Parathyroid adenoma (tissue), 2 donors: Measurements from ENCODE around the gene TXNRD2.
"Not testable (repeated sequence)": the region's sequence is repeated elsewhere in the genome, so short reads cannot be mapped to it uniquely, and the experiment has no call there.

Experiments used
- H2AFZ ChIP-seq: fragments of 300-600 bp; sonication (generic); one replicate; pipeline ENCODE4 v1.7.0; 2017; ENCODE audit warnings: antibody characterized with exemption, mild to moderate bottlenecking
- H3K27ac ChIP-seq: fragments of 300-600 bp; sonication (generic); one replicate; pipeline ENCODE4 v1.7.0; 2017
- H3K27me3 ChIP-seq: fragments of 300-600 bp; sonication (generic); one replicate; pipeline ENCODE4 v1.7.0; 2017; ENCODE audit warnings: low read length; ENCODE audit not compliant: control insufficient read depth, insufficient read depth
- H3K36me3 ChIP-seq: fragments of 300-600 bp; sonication (generic); one replicate; pipeline ENCODE4 v1.7.0; 2017; ENCODE audit warnings: low read length; ENCODE audit not compliant: control insufficient read depth, insufficient read depth
- H3K4me1 ChIP-seq: fragments of 300-600 bp; sonication (generic); one replicate; pipeline ENCODE4 v1.7.0; 2017; ENCODE audit warnings: control low read depth
- H3K4me2 ChIP-seq: fragments of 300-600 bp; sonication (generic); one replicate; pipeline ENCODE4 v1.7.0; 2017; ENCODE audit warnings: low read length
- H3K4me3 ChIP-seq: fragments of 300-600 bp; sonication (generic); one replicate; pipeline ENCODE4 v1.7.0; 2017; ENCODE audit warnings: low read depth, low read length
- H3K79me2 ChIP-seq: fragments of 300-600 bp; sonication (generic); one replicate; pipeline ENCODE4 v1.7.0; 2017; ENCODE audit warnings: control low read depth
- H3K9ac ChIP-seq: fragments of 300-600 bp; sonication (generic); one replicate; pipeline ENCODE4 v1.7.0; 2017; ENCODE audit warnings: mild to moderate bottlenecking
- H3K9me3 ChIP-seq: fragments of 300-600 bp; sonication (generic); one replicate; pipeline ENCODE4 v1.7.0; 2017; ENCODE audit warnings: low read length; ENCODE audit not compliant: control insufficient read depth
- TF ChIP-seq, protein P1 (sequence below): fragments of 300-600 bp; sonication (generic); IDR thresholded peaks from one replicate; pipeline ENCODE4 v1.7.0; 2017; ENCODE audit warnings: antibody characterized with exemption, mild to moderate bottlenecking
- donor health status: primary hyperparathyroidism.

Gene TXNRD2

DNA sequence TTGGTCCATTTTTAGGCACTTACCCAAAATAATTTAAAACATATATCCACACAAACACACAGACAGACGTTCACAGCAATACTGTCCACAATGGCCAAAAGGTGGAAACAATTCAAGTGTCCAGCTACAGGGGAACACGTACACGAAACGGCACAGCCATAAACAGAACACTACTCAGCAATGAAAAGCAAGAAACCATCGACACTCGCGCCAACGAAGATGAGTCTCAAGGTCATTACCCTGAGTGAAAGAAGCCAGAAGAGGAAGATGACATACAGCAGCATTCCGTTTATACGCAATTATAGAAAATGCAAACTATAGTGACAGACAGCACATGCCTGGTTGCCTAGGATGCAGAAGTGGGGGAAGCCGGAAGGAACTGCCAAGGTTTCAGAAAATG, 13.4 kb downstream of the TXNRD2 start:
- Histone ChIP-seq H2AFZ (no peak overlapping the region), H3K79me2 (no peaks in the 10 kb centered on the region), H3K27me3 (no peaks in the 10 kb centered on the region), H3K9ac (no peak overlapping the region), H3K36me3 (no peaks in the 10 kb centered on the region), H3K4me1 (peaks cover 4% of the 10 kb centered on the region), H3K4me2 (no peak overlapping the region), H3K27ac (no peak overlapping the region), H3K4me3 (no peak overlapping the region), H3K9me3 (no peaks in the 10 kb centered on the region)
- TF ChIP-seq, protein P1, sequence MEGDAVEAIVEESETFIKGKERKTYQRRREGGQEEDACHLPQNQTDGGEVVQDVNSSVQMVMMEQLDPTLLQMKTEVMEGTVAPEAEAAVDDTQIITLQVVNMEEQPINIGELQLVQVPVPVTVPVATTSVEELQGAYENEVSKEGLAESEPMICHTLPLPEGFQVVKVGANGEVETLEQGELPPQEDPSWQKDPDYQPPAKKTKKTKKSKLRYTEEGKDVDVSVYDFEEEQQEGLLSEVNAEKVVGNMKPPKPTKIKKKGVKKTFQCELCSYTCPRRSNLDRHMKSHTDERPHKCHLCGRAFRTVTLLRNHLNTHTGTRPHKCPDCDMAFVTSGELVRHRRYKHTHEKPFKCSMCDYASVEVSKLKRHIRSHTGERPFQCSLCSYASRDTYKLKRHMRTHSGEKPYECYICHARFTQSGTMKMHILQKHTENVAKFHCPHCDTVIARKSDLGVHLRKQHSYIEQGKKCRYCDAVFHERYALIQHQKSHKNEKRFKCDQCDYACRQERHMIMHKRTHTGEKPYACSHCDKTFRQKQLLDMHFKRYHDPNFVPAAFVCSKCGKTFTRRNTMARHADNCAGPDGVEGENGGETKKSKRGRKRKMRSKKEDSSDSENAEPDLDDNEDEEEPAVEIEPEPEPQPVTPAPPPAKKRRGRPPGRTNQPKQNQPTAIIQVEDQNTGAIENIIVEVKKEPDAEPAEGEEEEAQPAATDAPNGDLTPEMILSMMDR = no peak

DNA sequence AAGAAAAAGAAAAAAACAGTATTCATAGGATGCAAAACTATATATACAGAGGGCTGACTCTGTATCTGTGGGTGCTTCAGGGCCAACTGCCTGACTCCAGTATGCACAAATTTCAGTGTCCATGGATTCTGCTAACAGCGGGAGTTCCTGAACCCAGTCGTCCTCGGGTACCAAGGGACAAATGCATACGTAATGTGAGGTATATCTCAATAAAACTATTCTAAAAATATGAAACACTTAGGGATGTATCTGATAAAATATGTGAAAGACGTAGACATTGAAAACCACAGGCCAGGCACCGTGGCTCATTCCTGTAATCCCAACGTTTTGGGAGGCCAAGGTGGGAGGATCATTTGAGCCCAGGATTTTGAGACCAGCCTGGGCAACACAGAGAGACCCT, 13.9 kb downstream of the TXNRD2 start:
- H3K27ac ChIP-seq = no peak overlapping the region
- H3K4me1 ChIP-seq = peaks cover under 1% of the 10 kb centered on the region
- no peak overlapping the region for H3K4me2 ChIP-seq
- no peaks in the 10 kb centered on the region for H3K36me3 ChIP-seq
- TF ChIP-seq, protein P1 = no peak
- H3K4me3 ChIP-seq = no peak overlapping the region
- H3K9ac ChIP-seq = no peak overlapping the region
- H3K9me3 ChIP-seq = no peaks in the 10 kb centered on the region
- no peak overlapping the region for H2AFZ ChIP-seq
- H3K27me3 ChIP-seq = no peaks in the 10 kb centered on the region
- H3K79me2 ChIP-seq = no peaks in the 10 kb centered on the region

- H3K4me1 ChIP-seq, H3K27me3 ChIP-seq, H3K36me3 ChIP-seq, H3K79me2 ChIP-seq, H3K9me3 ChIP-seq, H3K4me3 ChIP-seq, H2AFZ ChIP-seq, H3K27ac ChIP-seq, H3K4me2 ChIP-seq, H3K9ac ChIP-seq: not testable (repeated sequence)
Measured at GRCh38 chr22:19926028-19926427, 15.6 kb downstream of the TXNRD2 start.

DNA sequence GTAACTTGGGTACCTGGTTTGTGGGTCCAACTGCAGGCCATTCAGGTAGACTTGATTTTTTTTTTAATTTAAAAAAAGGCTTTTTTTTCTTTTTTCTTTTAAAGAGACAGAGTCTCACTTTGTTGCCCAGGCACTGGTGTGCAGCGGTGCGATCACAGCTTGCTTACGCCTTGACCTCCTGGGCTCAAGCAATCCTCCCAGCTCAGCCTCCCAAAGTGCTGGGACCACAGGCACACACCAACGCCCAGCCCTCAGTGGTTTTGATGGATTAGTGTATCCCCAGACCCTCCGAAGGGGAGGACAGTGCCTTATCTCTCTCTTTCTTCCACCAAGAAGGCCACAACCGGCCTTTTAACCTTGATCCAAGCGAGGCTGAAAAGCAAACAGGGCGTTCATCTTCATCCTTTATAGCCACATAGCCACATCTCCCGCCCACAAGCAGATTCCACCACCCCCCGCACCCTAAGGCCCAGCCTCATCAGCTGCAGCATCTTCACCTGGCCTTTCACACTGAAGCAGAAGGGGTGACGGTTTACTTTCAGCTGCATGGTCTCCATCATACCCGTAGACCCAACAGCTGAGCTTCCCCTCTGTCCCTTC, 17.6 kb downstream of the TXNRD2 start:
- Histone ChIP-seq H2AFZ (no peak overlapping the region), H3K9ac (no peak overlapping the region), H3K36me3 (no peaks in the 10 kb centered on the region), H3K4me3 (no peak overlapping the region), H3K27ac (no peak overlapping the region), H3K9me3 (no peaks in the 10 kb centered on the region), H3K4me1 (no peaks in the 10 kb centered on the region), H3K27me3 (no peaks in the 10 kb centered on the region), H3K79me2 (no peaks in the 10 kb centered on the region), H3K4me2 (no peak overlapping the region)
- TF ChIP-seq, protein P1 = no peak

GRCh38 chr22:19921544-19922081, 20.0 kb downstream of the TXNRD2 start:
- no peaks in the 10 kb centered on the region for H3K36me3 ChIP-seq

More at GRCh38 chr22:19921544-19922081, 20.0 kb downstream of the TXNRD2 start:
- TF ChIP-seq, protein P1 = no peak
- H3K4me1 ChIP-seq = no peaks in the 10 kb centered on the region
- H3K27me3 ChIP-seq = no peaks in the 10 kb centered on the region
- no peak overlapping the region for H3K9ac ChIP-seq
- no peak overlapping the region for H3K4me3 ChIP-seq
- no peak overlapping the region for H3K27ac ChIP-seq
- no peak overlapping the region for H3K4me2 ChIP-seq
- no peak overlapping the region for H2AFZ ChIP-seq
- H3K9me3 ChIP-seq = no peaks in the 10 kb centered on the region
- no peaks in the 10 kb centered on the region for H3K79me2 ChIP-seq
